ENCODE measurements around the gene RIN3. TPM values are rescaled to one million over a fixed set of nuclear protein-coding genes. Genes with fewer than 3 reads are reported as not detected.
A peak's percentile ranks its signal among the peaks of the same experiment; 100 is the strongest.

The RIN3 gene
- total and polyA plus RNA-seq, 2 of the 4 experiments (the other 2 are of a cell fraction): 2.5 to 11.1 TPM

DNA sequence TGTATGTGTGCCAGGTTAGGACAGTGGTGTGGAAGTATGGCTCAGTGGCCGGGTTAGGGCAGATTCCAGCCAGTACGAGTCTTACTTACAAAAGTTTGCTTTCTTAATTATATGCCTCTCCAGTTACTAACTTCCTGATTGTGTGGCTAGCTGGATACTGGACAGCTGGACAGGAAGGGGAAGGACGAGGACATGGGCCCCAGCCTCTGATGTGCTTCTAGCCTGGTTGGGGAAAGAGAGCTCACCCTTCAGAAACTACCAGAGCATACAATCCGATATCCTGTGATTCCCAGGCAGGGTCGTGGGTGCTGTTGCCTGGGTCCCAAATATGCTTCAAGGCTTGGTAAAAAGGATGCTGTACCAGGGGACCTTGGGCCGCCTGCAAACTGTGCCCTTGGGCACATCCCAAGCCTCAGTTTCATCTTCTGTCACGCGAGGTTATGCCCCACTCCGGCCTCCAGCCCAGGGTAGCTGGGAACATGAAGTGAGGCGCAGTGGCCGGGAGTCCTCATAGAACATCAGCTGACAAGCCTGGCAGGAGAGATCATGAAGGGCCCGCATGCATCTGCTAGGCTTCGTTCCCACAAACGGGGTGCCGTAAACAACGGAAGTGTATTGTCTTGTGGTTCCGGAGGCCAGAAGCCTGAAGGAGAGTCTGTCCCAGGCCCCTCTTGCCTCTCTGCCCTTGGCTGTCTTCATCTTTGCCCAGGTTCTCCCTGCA, 23.2 kb upstream of the RIN3 start:
- H3K14ac ChIP-seq (replicated peaks; ENCODE audit: low read depth, low read length): peak overlapping the region; percentile 78
- no peaks in the 10 kb centered on the region for H4K20me1 ChIP-seq (ENCODE audit: insufficient read depth, low read length)
- peak overlapping the region; percentile 1 for H2BK5ac ChIP-seq (ENCODE audit: low read depth, low read length, poor library complexity, severe bottlenecking)
- no peak overlapping the region for H3K9ac ChIP-seq (ENCODE audit: low read depth, low read length)
- intact Hi-C loops (cut with micrococcal nuclease): no loop called here
- H2BK120ac ChIP-seq (ENCODE audit: low read depth, low read length): peak overlapping the region; percentile 73
- H3K4me3 ChIP-seq (ENCODE audit: insufficient read depth, low read depth, low read length): no peak overlapping the region
- H4K91ac ChIP-seq (ENCODE audit: insufficient read depth, low read depth, low read length): peak overlapping the region; percentile 62
- no peak overlapping the region for H3K56ac ChIP-seq (ENCODE audit: extremely low read depth, insufficient read depth, low read length)
- H3K4me1 ChIP-seq (ENCODE audit: control insufficient read depth, insufficient read depth, low read length): peaks cover 17% of the 10 kb centered on the region
- peak; percentile 23 for DNase-seq
- H3K4ac ChIP-seq (ENCODE audit: low read depth, low read length): peak overlapping the region; percentile 68; the same call in 1 of the 2 replicates
- H2BK15ac ChIP-seq (ENCODE audit: low read depth, low read length): peak overlapping the region; percentile 15; the same call in 1 of the 3 replicates
- dilution Hi-C loops (cut with HindIII; ENCODE audit: low sequenced_read_pairs, unreplicated experiment): no loop called here
- H3K27ac ChIP-seq (ENCODE audit: insufficient read depth, low read length): no peak overlapping the region
- peak overlapping the region; percentile 27 for H4K5ac ChIP-seq (ENCODE audit: low read depth, low read length)
- no peaks in the 10 kb centered on the region for H3K9me3 ChIP-seq (ENCODE audit: control insufficient read depth, insufficient read depth, low read length)
- CTCF ChIA-PET: interaction anchor here (0.8 kb wide), 1 partner anchor 31 kb away, joined by 3 read pairs; no protein-coding TSS in a partner anchor
- H3K23ac ChIP-seq (ENCODE audit: low read depth, low read length): peak overlapping the region; percentile 64; the same call in 1 of the 2 replicates
- H2AFZ ChIP-seq (replicated peaks; ENCODE audit: low read length, poor library complexity): peak overlapping the region; percentile 84
- peaks cover 15% of the 10 kb centered on the region for H3K9me1 ChIP-seq (ENCODE audit: insufficient read depth, low read length)
- 80% methylated on average over 7 of the region's 17 CpGs; no CpG with 5 or more reads in 1 of the 2 experiments for WGBS, 2 experiments (ENCODE audit: extremely low coverage in 2 of 2, insufficient read length in 1 of 2)
- peak overlapping the region; percentile 49; the same call in 1 of the 2 replicates for H2BK20ac ChIP-seq (ENCODE audit: low read depth, low read length)
- no peak for TF ChIP-seq CEBPB (IDR thresholded peaks at IDR 0.05; ENCODE audit: low read depth, low read length)
- TF ChIP-seq MAZ (IDR thresholded peaks at IDR 0.05; ENCODE audit: borderline replicate concordance, low read depth, low read length): no peak
- TF ChIP-seq POLR2A (IDR thresholded peaks at IDR 0.05; ENCODE audit: low read depth, low read length): no peak
- no peak for TF ChIP-seq CHD1 (IDR thresholded peaks at IDR 0.05; ENCODE audit: low read depth, low read length)
- no peak overlapping the region for H3K4me2 ChIP-seq (ENCODE audit: low read depth, low read length)
- peak overlapping the region; percentile 62 for H2AK9ac ChIP-seq (replicated peaks; ENCODE audit: low read depth, low read length, poor library complexity)
- POLR2A ChIA-PET (ENCODE audit: unreplicated experiment): no interaction called here
- peak overlapping the region; percentile 60; the same call in 1 of the 2 replicates for H2AK5ac ChIP-seq (ENCODE audit: low read depth, low read length)
- no TSS peak for BruUV-seq (replicated peaks)
- no peaks in the 10 kb centered on the region for H3K36me3 ChIP-seq (ENCODE audit: control insufficient read depth, insufficient read depth, low read length)
- ATAC-seq (ENCODE audit: low read depth): peak; percentile 60
- no peak overlapping the region; the same call in 1 of the 2 replicates for H3K18ac ChIP-seq (ENCODE audit: low read depth, low read length)
- H3K27me3 ChIP-seq (ENCODE audit: control insufficient read depth, insufficient read depth, low read length): no peaks in the 10 kb centered on the region
- in situ Hi-C loops (cut with MboI; ENCODE audit: low sequenced_read_pairs): no loop called here
- H3K79me1 ChIP-seq (ENCODE audit: low read depth in 1 of 2, low read length in 2 of 2): no peaks in the 10 kb centered on the region
- peak overlapping the region in 1 of 2 experiments; percentile 81; a peak in 3 of 4 replicates for H4K8ac ChIP-seq (ENCODE audit: low read depth in 2 of 2, low read length in 2 of 2)
